Pulmonary artery endothelial cell (primary cell): Measurements from ENCODE around the gene HMGCL. TPM values are rescaled to one million over a fixed set of nuclear protein-coding genes. Genes with fewer than 3 reads are reported as not detected.

ENCODE experiments used
- DNase-seq: peaks from one replicate; pipeline ENCODE4 v3.0.0-alpha.2; 2011; ENCODE audit warnings: low read depth, low spot score
- total RNA-seq: library from RNA; depleted of rRNA; stranded (reverse); fragments of >200 nt; gene quantifications from 2 replicates; pipeline ENCODE4 v1.2.3, GENCODE V29; 2014

HMGCL gene
- total RNA-seq, 1 donor from 2014 or later = 35.7 TPM

- DNase-seq = no peak
Observed at GRCh38 chr1:23777979-23778814, 47.0 kb downstream of the HMGCL start, which contains the start of gene PITHD1. Gene PITHD1, plus strand, starts transcription at chr1:23778418. Its CDS starts 98 bp downstream, at chr1:23778516.

GRCh38 chr1:23776217-23776616, 49.0 kb downstream of the HMGCL start:
- no peak for DNase-seq

DNA sequence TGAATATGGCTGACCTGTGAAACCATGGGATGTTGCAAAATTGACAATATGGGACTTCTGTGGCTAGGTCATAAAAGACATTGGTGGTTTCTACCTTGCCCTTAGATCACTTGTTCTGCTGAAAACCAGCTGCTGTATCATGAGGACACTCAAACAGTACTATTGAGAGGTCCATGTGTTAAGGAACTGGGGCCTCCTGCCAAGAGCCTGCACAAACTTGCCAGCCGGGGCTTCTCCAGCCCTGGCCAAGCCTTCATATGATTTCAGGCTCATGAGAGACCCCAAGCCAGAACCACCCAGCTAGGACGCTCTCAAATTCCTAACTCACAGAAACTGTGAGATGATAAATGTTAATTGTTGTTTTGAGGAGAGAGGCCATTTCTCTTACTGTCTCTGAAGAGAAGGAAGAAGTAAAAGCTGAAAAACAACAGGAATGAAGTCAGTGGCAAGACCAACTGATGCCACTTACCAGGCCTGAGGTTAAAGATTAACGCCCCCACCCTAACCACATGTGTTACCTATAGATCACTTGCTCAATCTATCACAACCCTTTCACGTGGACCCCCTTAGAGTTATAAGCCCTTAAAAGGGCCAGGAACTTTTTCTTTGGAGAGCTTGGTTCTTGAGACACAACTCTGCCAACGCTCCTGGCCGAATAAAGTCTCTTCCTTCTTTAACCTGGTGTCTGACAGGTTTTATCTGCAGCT, 50.9 kb downstream of the HMGCL start:
- no peak for DNase-seq

GRCh38 chr1:23772854-23773242, 52.4 kb downstream of the HMGCL start:
- DNase-seq = no peak

DNA sequence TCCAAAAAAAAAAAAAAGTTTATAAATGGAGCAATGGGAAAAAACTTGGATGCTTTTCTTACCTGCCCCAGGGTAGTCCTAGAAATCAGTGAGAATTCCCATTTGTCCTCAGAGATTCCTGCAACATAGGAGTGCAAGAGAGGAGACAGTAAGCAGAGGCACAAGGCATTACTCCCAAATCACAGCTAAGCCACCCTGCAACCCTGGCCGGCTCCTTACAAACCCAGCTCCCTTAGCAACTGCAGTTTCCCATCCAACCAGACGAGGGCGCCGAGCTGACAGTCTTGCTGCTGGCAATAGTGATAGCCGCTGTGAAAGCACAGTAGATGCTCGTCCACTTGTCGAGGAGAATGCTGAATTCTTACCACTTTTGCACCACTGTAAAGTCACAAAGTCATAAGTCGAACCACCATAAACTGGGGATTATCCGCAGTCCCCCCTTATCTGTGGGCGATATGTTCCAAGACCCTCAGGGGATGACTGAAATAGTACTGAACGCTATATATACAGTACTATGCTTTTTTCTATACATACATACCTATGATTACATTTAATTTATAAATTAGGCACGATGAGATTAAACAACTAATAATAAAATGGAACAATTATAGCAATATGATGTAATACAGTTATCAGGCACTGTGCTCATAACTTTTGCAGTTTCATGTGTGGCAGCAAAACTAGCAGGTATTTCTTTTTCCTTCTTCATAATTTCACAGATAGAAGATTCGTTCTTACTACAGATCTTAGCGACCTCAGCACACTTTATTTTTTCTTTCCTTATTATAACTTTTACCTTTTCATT, 53.0 kb downstream of the HMGCL start:
- no peak for DNase-seq

GRCh38 chr1:23768733-23769132, 56.5 kb downstream of the HMGCL start:
- no peak for DNase-seq

DNA sequence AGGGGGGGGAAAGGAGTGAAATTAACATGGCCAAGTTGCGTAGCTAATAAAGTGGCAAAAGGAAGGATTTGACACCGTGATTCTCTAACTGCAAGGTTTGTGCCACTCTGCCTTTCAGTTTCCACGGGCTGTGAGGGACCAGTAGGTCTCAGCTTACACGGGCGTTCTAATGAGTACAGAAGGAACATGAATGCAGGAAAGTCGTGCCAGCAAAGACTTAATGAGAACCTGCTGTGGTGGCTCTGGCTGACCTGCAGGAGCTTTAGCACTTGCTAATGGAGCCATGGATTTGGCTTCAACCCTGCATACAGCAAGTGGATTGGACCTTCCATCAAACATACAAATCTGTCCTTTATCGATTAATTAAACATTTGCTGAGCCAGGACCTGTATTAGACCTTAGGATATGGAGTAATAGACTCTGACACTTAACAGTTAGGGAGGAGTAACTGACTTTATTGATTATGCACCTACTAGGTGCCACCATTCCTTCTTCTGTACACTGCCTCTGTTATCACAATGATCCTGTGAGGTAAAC, 62.1 kb downstream of the HMGCL start:
- DNase-seq = no peak

- DNase-seq = no peak
Observed at GRCh38 chr1:23759277-23759676, 66.0 kb downstream of the HMGCL start.

GRCh38 chr1:23757812-23758211, 67.4 kb downstream of the HMGCL start:
- no peak for DNase-seq

DNA sequence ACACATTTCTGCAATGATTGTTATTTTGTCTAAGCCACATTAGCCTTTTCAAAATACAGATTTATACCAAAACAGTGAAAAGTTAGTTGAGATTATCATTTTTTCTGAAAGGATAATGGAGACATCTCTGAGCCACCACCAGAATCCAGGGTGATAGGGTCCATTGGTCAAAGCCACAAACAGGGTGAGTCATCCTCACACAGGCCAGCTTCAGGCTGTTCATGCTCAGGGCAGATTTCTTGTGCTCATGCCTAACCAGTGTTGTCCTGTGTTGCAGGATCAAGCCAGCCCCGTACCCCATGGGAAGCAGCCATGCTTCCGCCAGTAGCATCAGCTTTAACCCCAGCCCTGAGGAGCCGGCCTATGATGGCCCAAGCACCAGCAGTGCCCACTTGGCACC, 68.6 kb downstream of the HMGCL start:
- no peak for DNase-seq

DNA sequence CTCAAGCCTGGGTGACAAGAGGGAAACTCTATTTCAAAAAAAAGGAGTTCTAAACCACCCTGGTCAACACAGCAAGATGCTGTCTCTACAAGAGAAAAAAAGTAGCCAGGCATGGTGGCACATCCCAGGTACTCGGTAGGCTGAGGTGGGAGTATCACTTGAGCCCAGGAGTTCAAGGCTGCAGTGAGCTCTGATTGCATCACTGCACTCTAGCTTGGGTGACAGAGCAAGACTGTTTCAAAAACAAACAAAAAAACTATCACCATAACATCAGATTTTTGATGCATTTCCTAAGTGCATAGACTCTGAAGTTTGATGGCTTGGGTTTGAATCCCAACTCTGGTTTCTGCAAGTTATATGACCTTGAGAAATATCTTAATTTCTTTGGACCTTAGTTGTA, 72.3 kb downstream of the HMGCL start:
- no peak for DNase-seq

Other genes with a start within 250 kb of the HMGCL start
- 1,249 and 1,951 TPM in 2 replicates for gene RPL11, start 133.6 kb downstream of the HMGCL start, total RNA-seq
- gene ELOA, start 82.0 kb downstream of the HMGCL start, total RNA-seq = 22.9 and 27.3 TPM in 2 replicates
- gene PITHD1, start 47.0 kb downstream of the HMGCL start, total RNA-seq = 45.6 and 48.2 TPM in 2 replicates
- 97.6 and 110 TPM in 2 replicates for gene LYPLA2, start 34.3 kb downstream of the HMGCL start, total RNA-seq
- gene GALE, start 24.7 kb downstream of the HMGCL start, total RNA-seq = 47.1 and 59.4 TPM in 2 replicates
- 8.6 and 11.9 TPM in 2 replicates for gene FUCA1, start 42.9 kb upstream of the HMGCL start, total RNA-seq
- not detected in 2 replicates for gene CNR2, start 87.9 kb upstream of the HMGCL start, total RNA-seq
- gene PNRC2, start 134.4 kb upstream of the HMGCL start, total RNA-seq = 105 and 149 TPM in 2 replicates
- 91.4 and 139 TPM in 2 replicates for gene SRSF10, start 154.9 kb upstream of the HMGCL start, total RNA-seq